Stimulated activated naive CD4-positive, alpha-beta T cell (primary cell): Measurements from ENCODE around the gene KDELR3.

Experiments used
- DNase-seq, 6 experiments: peaks; one replicate each; lab custom pipeline; 2025; lab: John Stamatoyannopoulos, UW

KDELR3 gene

GRCh38 chr22:38482662-38483308, 14.9 kb downstream of the KDELR3 start:
- no peak for DNase-seq

- DNase-seq, result no peak
Measured at GRCh38 chr22:38484244-38484643, 16.3 kb downstream of the KDELR3 start.

- DNase-seq, result no peak
Measured at GRCh38 chr22:38485783-38486182, 17.9 kb downstream of the KDELR3 start.

DNA sequence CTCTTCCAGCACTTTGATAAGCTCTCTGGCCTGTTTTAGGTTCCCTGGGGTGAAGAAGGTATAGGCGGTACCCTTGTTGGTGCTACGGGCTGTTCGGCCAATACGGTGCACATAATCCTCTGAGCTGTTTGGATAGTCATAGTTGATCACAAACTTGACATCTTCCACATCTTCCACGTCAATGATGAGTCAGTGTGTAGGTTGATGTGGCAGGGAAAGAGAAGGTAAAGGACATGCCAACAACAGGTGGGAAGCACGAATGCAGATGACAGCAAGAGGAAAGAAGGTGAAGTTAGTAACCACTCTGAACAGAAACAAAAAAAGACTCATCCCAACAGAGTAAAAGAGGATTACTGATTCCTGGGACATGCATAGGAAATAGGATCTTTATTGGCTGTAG, 20.1 kb downstream of the KDELR3 start:
- DNase-seq, result no peak

- no peak for DNase-seq
Measured at GRCh38 chr22:38489142-38489541, 21.2 kb downstream of the KDELR3 start.

- DNase-seq, result no peak
Measured at GRCh38 chr22:38489561-38490145, 21.8 kb downstream of the KDELR3 start.

DNA sequence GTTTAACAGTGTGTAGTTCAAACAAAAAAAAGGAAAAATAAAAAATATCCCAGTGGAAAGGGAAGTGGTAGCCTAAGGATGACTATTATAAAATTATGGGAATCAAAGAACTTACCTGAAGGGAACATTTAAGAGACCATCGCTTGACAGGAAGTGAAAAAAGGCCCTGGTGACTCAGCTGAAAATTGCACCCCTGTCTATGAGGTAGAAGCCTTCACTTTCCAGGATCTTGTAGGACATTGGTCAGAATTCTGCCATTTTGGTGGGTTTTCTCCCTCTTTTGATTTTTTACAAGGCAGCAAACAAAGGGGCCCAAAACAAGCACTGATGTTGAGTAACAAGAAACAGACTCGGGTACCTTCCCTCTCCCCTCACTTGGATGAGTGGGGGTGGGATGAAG, 22.6 kb downstream of the KDELR3 start:
- peak in 1 of 6 experiments; percentile 34 for DNase-seq

DNA sequence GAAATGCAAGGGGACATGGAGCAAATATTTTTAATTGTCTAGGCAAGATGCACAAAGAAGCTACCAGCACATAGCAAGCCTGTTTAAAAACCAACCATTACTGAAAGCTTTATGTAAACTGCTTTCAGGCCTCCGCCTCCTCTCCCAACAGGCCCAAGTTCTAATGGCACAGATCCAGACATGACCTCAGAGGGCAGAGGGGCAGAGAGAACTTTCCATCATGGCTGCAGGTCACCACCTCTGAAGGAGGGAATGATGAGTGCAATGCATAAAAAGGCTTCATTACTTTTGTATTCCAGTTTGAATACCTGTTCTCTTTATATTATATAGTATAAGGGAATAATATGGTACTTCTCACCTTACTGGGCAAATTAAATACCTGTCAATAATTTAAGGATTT, 23.0 kb downstream of the KDELR3 start:
- no peak for DNase-seq

- no peak for DNase-seq
Measured at GRCh38 chr22:38491707-38492348, 23.9 kb downstream of the KDELR3 start.

DNA sequence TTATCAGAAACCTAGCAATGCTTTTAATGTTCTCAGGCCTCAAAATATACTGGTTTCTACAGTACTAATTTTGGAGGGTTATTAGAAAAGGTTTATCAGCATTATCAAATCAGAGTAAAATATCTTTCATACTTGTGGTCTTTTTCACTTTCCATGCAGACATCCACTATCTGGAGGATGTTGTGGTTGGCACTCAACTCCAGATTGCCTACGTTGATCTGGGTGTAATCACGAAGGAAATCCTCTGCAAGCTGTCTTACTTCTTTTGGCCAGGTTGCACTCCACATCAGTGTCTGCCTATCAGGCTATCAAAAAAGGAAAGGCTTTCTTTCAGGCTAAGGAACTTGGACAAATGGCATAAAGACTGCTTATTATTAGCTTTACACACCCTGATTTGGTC, 26.6 kb downstream of the KDELR3 start:
- no peak for DNase-seq

DNA sequence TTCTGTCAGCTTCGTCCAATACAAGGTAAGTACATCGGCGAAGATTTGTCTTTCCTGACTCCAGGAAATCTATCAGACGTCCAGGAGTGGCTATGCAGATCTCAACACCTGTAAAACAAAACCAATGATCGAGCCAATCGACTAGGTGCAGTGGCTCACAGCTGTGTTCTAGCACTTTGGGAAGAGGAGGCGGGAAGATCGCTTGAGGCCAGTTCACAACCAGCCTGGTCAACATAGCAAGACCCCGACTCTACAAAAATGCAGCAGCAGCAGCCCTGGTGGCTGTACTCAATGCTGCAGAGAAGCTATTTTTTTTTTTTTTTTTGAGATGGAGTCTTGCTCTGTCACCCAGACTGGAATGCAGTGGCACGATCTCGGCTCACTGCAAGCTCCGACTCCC, 27.0 kb downstream of the KDELR3 start:
- no peak for DNase-seq

- no peak for DNase-seq
Measured at GRCh38 chr22:38497869-38498268, 30.0 kb downstream of the KDELR3 start.

GRCh38 chr22:38501797-38502672, 34.1 kb downstream of the KDELR3 start:
- no peak for DNase-seq

- DNase-seq, result no peak
Measured at GRCh38 chr22:38503021-38503420, 35.1 kb downstream of the KDELR3 start.

- DNase-seq, result peak in 5 of 6 experiments; percentile 16 to 67 (median 40)
Measured at GRCh38 chr22:38504731-38505540, 37.0 kb downstream of the KDELR3 start.

DNA sequence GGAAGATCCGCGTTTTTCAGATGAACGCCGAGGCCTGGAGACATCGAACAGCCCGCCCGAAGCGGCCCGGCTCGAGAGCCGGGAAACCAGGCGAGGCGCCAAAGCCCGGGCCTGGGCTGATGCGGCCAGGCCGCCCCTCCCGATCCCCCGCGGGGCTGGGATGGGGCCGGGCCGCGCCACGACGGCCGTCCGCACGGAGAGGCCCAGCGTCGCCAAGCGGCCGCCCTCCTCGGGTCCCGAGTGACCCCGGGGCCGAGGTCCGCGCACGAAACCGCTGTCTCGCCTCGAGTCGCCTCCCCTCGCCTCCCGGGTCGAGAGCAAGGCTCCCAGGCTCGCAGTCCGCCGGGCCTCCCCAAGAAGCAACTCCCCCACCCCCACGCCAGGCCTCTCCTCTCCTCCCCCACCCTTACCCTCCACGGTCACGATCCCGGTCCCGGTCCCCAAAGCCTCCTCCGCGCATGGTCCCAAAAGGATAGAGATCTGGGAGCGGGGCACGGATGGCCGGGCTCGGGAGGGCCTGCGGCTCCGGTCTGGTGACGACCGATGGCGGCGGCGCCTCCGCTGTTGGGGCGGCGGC, 37.7 kb downstream of the KDELR3 start:
- DNase-seq, result peak in 5 of 6 experiments; percentile 32 to 67 (median 65)

DNA sequence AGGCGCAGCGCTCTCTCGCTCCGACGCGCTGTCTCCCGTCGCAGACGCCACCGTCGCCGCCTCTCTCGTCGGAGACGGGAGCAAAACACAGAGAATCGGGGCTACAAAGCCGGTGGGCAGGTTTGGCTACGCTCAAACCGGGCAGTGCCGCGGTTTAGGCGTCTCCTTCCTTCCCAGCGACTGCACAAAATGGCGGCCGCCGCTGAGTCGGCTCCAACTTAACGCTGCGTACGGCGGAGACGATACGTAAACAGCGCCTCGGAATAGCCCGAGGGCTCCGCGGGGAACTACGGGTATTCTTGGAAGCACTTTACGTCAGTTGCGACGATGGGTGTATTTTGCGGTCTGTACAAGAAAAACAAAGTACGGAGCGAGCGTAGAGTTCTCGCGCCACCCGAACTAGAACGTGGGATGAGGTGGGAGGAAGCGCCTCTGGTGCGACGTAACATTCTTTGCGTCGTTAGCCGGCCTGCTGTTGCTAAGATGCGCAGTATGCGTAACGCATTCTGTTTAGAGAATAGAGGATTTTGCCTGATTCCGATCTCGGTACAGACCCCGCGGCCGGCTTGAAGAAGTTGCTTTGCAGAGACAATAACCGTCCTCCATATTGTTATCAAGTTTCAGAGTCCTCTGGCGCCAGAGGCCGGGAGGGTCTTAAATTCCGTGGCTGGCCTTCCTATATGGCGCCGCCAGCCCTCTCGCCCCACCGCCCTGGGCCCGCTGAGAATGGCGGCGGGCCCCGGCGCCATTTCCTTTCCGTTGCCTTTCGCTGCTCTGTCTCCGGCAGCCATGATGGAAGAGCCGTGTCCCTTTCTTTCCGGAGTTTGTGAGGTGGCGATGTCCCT, 38.4 kb downstream of the KDELR3 start, which contains the start of gene DDX17:
Gene DDX17, minus strand, starts transcription at position 194 of the 845 bp plus-strand sequence.
- peak; percentile 92 to 98 (median 94) for DNase-seq

- DNase-seq, result no peak
Measured at GRCh38 chr22:38510416-38510970, 42.6 kb downstream of the KDELR3 start.

- peak; percentile 8 to 51 (median 29) for DNase-seq
Measured at GRCh38 chr22:38513063-38513462, 45.2 kb downstream of the KDELR3 start.

GRCh38 chr22:38518620-38519019, 50.7 kb downstream of the KDELR3 start:
- no peak for DNase-seq
